Astrocyte (in vitro differentiated cells and primary cell): ENCODE results near the gene ETFB.

Source experiments
- CTCF ChIP-seq: IDR thresholded peaks from 2 replicates; pipeline ENCODE4 v1.5.1; 2011; ENCODE audit warnings: low read depth, mild to moderate bottlenecking, inconsistent platforms, low read length, moderate library complexity; ENCODE audit not compliant: insufficient read depth
- EZH2 ChIP-seq: IDR thresholded peaks from 2 replicates; pipeline ENCODE4 v1.6.1; 2012; ENCODE audit warnings: mild to moderate bottlenecking, low read length, inconsistent platforms; ENCODE audit not compliant: insufficient read depth

GRCh38 chr19:51311351-51312257 is 54.6 kb downstream of the ETFB start, which contains the start of gene IGLON5:
- TF ChIP-seq CTCF = no peak
- no peak for TF ChIP-seq EZH2
